GM21825 (cell line): Measurements from ENCODE around the gene RPS2.

ENCODE experiments used
- ATAC-seq: cut with Tn5 transposase; IDR thresholded peaks from one replicate; pipeline ENCODE4 v1.9.1; 2021; ENCODE audit warnings: mild to moderate bottlenecking, moderate library complexity; ENCODE audit not compliant: unreplicated experiment

RPS2 gene

GRCh38 chr16:1982991-1983543, 18.4 kb upstream of the RPS2 start:
- no peak for ATAC-seq

GRCh38 chr16:1982013-1982433, 17.4 kb upstream of the RPS2 start:
- no peak for ATAC-seq

GRCh38 chr16:1981398-1981836, 16.8 kb upstream of the RPS2 start, which contains the start of gene NOXO1:
TSS of gene NOXO1 (minus strand) at chr16:1981469. CDS start at chr16:1981179, 290 bp downstream.
- no peak for ATAC-seq

GRCh38 chr16:1980770-1981087, 16.1 kb upstream of the RPS2 start:
- no peak for ATAC-seq

GRCh38 chr16:1980030-1980769, 15.6 kb upstream of the RPS2 start:
- ATAC-seq = no peak

GRCh38 chr16:1979271-1980029, 14.8 kb upstream of the RPS2 start:
- no peak for ATAC-seq

- no peak for ATAC-seq
Measured at GRCh38 chr16:1978476-1979120, 14.0 kb upstream of the RPS2 start.

GRCh38 chr16:1977875-1978268, 13.2 kb upstream of the RPS2 start:
- no peak for ATAC-seq

- ATAC-seq = no peak
Measured at GRCh38 chr16:1976951-1977874, 12.6 kb upstream of the RPS2 start.

GRCh38 chr16:1976216-1976520, 11.5 kb upstream of the RPS2 start:
- ATAC-seq = no peak

- ATAC-seq = no peak
Measured at GRCh38 chr16:1975432-1976215, 11.0 kb upstream of the RPS2 start.

- no peak for ATAC-seq
Measured at GRCh38 chr16:1974157-1975070, 9.8 kb upstream of the RPS2 start.

GRCh38 chr16:1973461-1974156, 9.0 kb upstream of the RPS2 start:
- ATAC-seq = no peak

GRCh38 chr16:1972490-1972877, 7.9 kb upstream of the RPS2 start:
- ATAC-seq = no peak

GRCh38 chr16:1971796-1972489, 7.3 kb upstream of the RPS2 start, which contains the start of gene TBL3:
TSS of gene TBL3 (plus strand) at chr16:1972053. CDS start at chr16:1972165, 112 bp downstream.
- peak; percentile 71 for ATAC-seq

GRCh38 chr16:1968146-1968953, 3.7 kb upstream of the RPS2 start:
- no peak for ATAC-seq

- ATAC-seq = no peak
Measured at GRCh38 chr16:1966460-1966859, 1.8 kb upstream of the RPS2 start, which contains the start of gene RNF151. TSS of gene RNF151 (plus strand) at chr16:1966856. CDS start at chr16:1966882, 26 bp downstream.
